ENCODE measurements around the gene HECW1. TPM values are rescaled to one million over a fixed set of nuclear protein-coding genes. Genes with fewer than 3 reads are reported as not detected.
A peak's percentile ranks its signal among the peaks of the same experiment; 100 is the strongest.

The HECW1 gene
- total RNA-seq, 1 experiment from 2014 or later, result 35.3 TPM

- in situ Hi-C loops (cut with HindIII; ENCODE audit: low pct_unique_long_range_greater_than_20kb, low sequenced_read_pairs), result no loop called here
- no peak for DNase-seq (ENCODE audit: low read depth)
Measured at GRCh38 chr7:43364391-43364790, 251.9 kb downstream of the HECW1 start.

GRCh38 chr7:43372676-43373355 is 260.4 kb downstream of the HECW1 start:
- no peak for DNase-seq (ENCODE audit: low read depth)
- in situ Hi-C loops (cut with HindIII; ENCODE audit: low pct_unique_long_range_greater_than_20kb, low sequenced_read_pairs), result no loop called here

- DNase-seq (ENCODE audit: low read depth), result no peak
- in situ Hi-C loops (cut with HindIII; ENCODE audit: low pct_unique_long_range_greater_than_20kb, low sequenced_read_pairs), result no loop called here
Measured at GRCh38 chr7:43377196-43377960, 264.9 kb downstream of the HECW1 start.

GRCh38 chr7:43379210-43379609 is 266.8 kb downstream of the HECW1 start:
- DNase-seq (ENCODE audit: low read depth), result no peak
- in situ Hi-C loops (cut with HindIII; ENCODE audit: low pct_unique_long_range_greater_than_20kb, low sequenced_read_pairs), result no loop called here

- in situ Hi-C loops (cut with HindIII; ENCODE audit: low pct_unique_long_range_greater_than_20kb, low sequenced_read_pairs), result no loop called here
- no peak for DNase-seq (ENCODE audit: low read depth)
Measured at GRCh38 chr7:43384616-43385308, 272.3 kb downstream of the HECW1 start.

- in situ Hi-C loops (cut with HindIII; ENCODE audit: low pct_unique_long_range_greater_than_20kb, low sequenced_read_pairs), result no loop called here
- no peak for DNase-seq (ENCODE audit: low read depth)
Measured at GRCh38 chr7:43385309-43385680, 272.8 kb downstream of the HECW1 start.

GRCh38 chr7:43385856-43386255 is 273.4 kb downstream of the HECW1 start:
- in situ Hi-C loops (cut with HindIII; ENCODE audit: low pct_unique_long_range_greater_than_20kb, low sequenced_read_pairs), result no loop called here
- DNase-seq (ENCODE audit: low read depth), result no peak

- in situ Hi-C loops (cut with HindIII; ENCODE audit: low pct_unique_long_range_greater_than_20kb, low sequenced_read_pairs), result no loop called here
- DNase-seq (ENCODE audit: low read depth), result no peak
Measured at GRCh38 chr7:43387932-43388331, 275.5 kb downstream of the HECW1 start.

- no peak for DNase-seq (ENCODE audit: low read depth)
- in situ Hi-C loops (cut with HindIII; ENCODE audit: low pct_unique_long_range_greater_than_20kb, low sequenced_read_pairs), result no loop called here
Measured at GRCh38 chr7:43390576-43390975, 278.1 kb downstream of the HECW1 start.

- no peak for DNase-seq (ENCODE audit: low read depth)
- in situ Hi-C loops (cut with HindIII; ENCODE audit: low pct_unique_long_range_greater_than_20kb, low sequenced_read_pairs), result no loop called here
Measured at GRCh38 chr7:43391518-43391917, 279.1 kb downstream of the HECW1 start.

GRCh38 chr7:43392638-43393330 is 280.3 kb downstream of the HECW1 start:
- in situ Hi-C loops (cut with HindIII; ENCODE audit: low pct_unique_long_range_greater_than_20kb, low sequenced_read_pairs), result no loop called here
- DNase-seq (ENCODE audit: low read depth), result no peak

- peak; percentile 26 for DNase-seq (ENCODE audit: low read depth)
Measured at GRCh38 chr7:43394441-43395130, 282.1 kb downstream of the HECW1 start.

GRCh38 chr7:43395351-43395750 is 282.9 kb downstream of the HECW1 start:
- in situ Hi-C loops (cut with HindIII; ENCODE audit: low pct_unique_long_range_greater_than_20kb, low sequenced_read_pairs), result no loop called here
- DNase-seq (ENCODE audit: low read depth), result no peak

More at GRCh38 chr7:43394441-43395130, 282.1 kb downstream of the HECW1 start:
- in situ Hi-C loops (cut with HindIII; ENCODE audit: low pct_unique_long_range_greater_than_20kb, low sequenced_read_pairs), result no loop called here

GRCh38 chr7:43396187-43396740 is 283.8 kb downstream of the HECW1 start:
- no peak for DNase-seq (ENCODE audit: low read depth)
- in situ Hi-C loops (cut with HindIII; ENCODE audit: low pct_unique_long_range_greater_than_20kb, low sequenced_read_pairs), result no loop called here

GRCh38 chr7:43398831-43399230 is 286.4 kb downstream of the HECW1 start:
- in situ Hi-C loops (cut with HindIII; ENCODE audit: low pct_unique_long_range_greater_than_20kb, low sequenced_read_pairs), result no loop called here

GRCh38 chr7:43405948-43406347 is 293.5 kb downstream of the HECW1 start:
- DNase-seq (ENCODE audit: low read depth), result no peak
- in situ Hi-C loops (cut with HindIII; ENCODE audit: low pct_unique_long_range_greater_than_20kb, low sequenced_read_pairs), result no loop called here

More at GRCh38 chr7:43398831-43399230, 286.4 kb downstream of the HECW1 start:
- no peak for DNase-seq (ENCODE audit: low read depth)

GRCh38 chr7:43406961-43407360 is 294.5 kb downstream of the HECW1 start:
- DNase-seq (ENCODE audit: low read depth), result no peak
- in situ Hi-C loops (cut with HindIII; ENCODE audit: low pct_unique_long_range_greater_than_20kb, low sequenced_read_pairs), result no loop called here

GRCh38 chr7:43408981-43409380 is 296.5 kb downstream of the HECW1 start:
- no peak for DNase-seq (ENCODE audit: low read depth)
- in situ Hi-C loops (cut with HindIII; ENCODE audit: low pct_unique_long_range_greater_than_20kb, low sequenced_read_pairs), result no loop called here

Data from Caki2 (cell line).